RWPE2 (cell line): ENCODE measurements around the gene PPHLN1.

ENCODE experiments used
- ATAC-seq: fragments of 200-7000 bp; cut with Tn5 transposase; 3 replicates; pipeline ENCODE4 v1.9.1; 2021; ENCODE audit warnings: low read depth
- DNase-seq: peaks from one replicate; pipeline ENCODE4 v3.0.0-alpha.2; 2020; ENCODE audit warnings: low spot score
- H3K27ac ChIP-seq: fragments of 450-650 bp; 2 replicates; pipeline ENCODE4 v1.5.1; 2017; ENCODE audit warnings: mild to moderate bottlenecking; ENCODE audit not compliant: poor library complexity, severe bottlenecking
- H3K27me3 ChIP-seq: fragments of 250-450 bp; sonication (Bioruptor Pico); 2 replicates; pipeline ENCODE4 v1.5.1; 2021; ENCODE audit warnings: mild to moderate bottlenecking, moderate library complexity; ENCODE audit not compliant: insufficient read depth, poor library complexity, severe bottlenecking
- H3K36me3 ChIP-seq: fragments of 250-450 bp; sonication (Bioruptor Pico); 2 replicates; pipeline ENCODE4 v1.5.1; 2020; ENCODE audit warnings: low read depth, mild to moderate bottlenecking, moderate library complexity
- H3K4me1 ChIP-seq: fragments of 250-450 bp; sonication (Bioruptor Pico); 2 replicates; pipeline ENCODE4 v1.5.1; 2021; ENCODE audit warnings: mild to moderate bottlenecking, moderate library complexity; ENCODE audit not compliant: insufficient read depth, poor library complexity, severe bottlenecking
- H3K4me3 ChIP-seq: fragments of 250-450 bp; sonication (Bioruptor Pico); 2 replicates; pipeline ENCODE4 v1.5.1; 2021; ENCODE audit warnings: mild to moderate bottlenecking, moderate library complexity; ENCODE audit not compliant: severe bottlenecking
- H3K9me3 ChIP-seq: fragments of 250-450 bp; sonication (Bioruptor Pico); 2 replicates; pipeline ENCODE4 v1.5.1; 2021; ENCODE audit warnings: mild to moderate bottlenecking, moderate library complexity; ENCODE audit not compliant: severe bottlenecking
- CTCF ChIP-seq: fragments of 450-650 bp; IDR thresholded peaks from one replicate; pipeline ENCODE4 v1.5.1; 2017; ENCODE audit warnings: mild to moderate bottlenecking, moderate library complexity; ENCODE audit not compliant: poor library complexity, severe bottlenecking

Gene PPHLN1

DNA sequence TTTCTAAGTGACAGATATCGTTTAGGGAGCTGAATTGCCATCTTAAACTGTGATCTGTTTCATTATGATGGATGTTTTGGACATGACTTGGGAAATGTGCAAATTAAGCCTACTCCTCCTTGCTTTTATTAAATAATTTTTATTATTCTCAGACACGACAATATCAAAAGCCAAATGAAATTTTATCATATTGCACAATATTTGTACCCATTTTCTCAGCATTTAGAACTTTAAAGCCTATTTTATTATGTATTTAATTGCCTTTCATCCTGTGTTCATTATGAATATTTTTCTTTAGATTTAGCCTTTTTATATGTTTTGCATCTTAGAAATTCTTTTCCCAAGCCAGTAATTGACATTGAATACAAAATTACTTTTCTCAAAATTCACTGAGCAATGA, 102.9 kb downstream of the PPHLN1 start:
- Histone ChIP-seq H3K27me3 (no peaks in the 10 kb centered on the region), H3K9me3 (no peaks in the 10 kb centered on the region), H3K4me3 (no peak overlapping the region), H3K36me3 (peaks cover 16% of the 10 kb centered on the region), H3K4me1 (peaks cover 14% of the 10 kb centered on the region), H3K27ac (no peak overlapping the region)
- no peak for DNase-seq
- TF ChIP-seq CTCF, result no peak
- ATAC-seq, result no peak

DNA sequence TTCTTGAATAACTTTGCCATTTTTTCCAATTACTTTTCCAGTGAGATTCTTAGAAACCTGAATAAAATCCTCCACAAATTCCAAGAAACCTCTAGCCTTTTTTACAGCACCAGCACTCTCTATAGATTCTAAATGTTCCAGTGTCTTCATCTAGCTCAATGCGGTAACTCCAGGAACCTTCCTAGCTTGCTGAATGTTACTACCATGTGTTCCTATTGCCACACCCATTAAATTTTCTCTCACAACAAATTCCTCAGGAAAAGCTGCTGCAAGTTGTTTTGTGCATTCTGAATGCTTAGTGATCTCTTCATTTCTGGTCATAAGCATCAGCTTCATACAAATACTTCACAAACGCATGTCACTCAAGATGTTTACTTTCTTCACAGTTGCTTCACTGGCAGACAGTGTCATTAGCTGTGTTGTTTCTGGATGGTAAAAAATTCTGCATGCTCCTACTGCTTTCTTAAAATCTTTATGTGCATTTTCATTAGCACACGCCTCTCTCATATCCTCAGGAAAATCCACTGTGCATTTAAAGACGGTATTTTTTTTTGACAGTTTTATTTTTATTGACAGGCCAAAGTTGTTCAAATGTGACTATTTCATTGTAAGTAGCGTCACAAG, 106.7 kb downstream of the PPHLN1 start:
- Histone ChIP-seq H3K27ac (no peak overlapping the region), H3K27me3 (no peaks in the 10 kb centered on the region), H3K9me3 (no peaks in the 10 kb centered on the region), H3K36me3 (peaks cover 16% of the 10 kb centered on the region), H3K4me3 (no peak overlapping the region), H3K4me1 (no peaks in the 10 kb centered on the region)
- ATAC-seq (no peak), DNase-seq (no peak)
- TF ChIP-seq CTCF, result no peak

DNA sequence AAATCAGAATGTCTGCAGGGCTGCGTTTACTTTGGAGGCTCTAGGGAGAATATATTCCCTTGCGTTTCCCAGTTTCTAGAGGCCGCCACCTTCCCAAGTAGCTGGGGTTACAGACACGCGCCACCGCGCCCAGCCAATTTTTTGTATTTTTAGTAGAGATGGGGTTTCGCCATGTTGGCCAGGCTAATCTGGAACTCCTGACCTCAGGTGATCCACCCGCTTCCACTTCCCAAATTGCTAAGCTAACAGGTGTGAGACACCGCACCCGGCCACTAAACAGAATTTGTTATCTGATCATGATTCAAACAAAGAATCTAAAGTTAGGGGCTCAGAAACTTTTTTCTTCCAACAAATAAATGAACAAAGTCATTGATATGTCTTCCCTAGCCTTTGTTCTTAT, 114.6 kb downstream of the PPHLN1 start:
- no peak overlapping the region for H3K4me3 ChIP-seq
- H3K36me3 ChIP-seq, result peaks cover 28% of the 10 kb centered on the region
- no peaks in the 10 kb centered on the region for H3K9me3 ChIP-seq
- no peaks in the 10 kb centered on the region for H3K27me3 ChIP-seq
- no peak for DNase-seq
- ATAC-seq, result no peak
- no peaks in the 10 kb centered on the region for H3K4me1 ChIP-seq
- TF ChIP-seq CTCF, result no peak
- H3K27ac ChIP-seq, result no peak overlapping the region

DNA sequence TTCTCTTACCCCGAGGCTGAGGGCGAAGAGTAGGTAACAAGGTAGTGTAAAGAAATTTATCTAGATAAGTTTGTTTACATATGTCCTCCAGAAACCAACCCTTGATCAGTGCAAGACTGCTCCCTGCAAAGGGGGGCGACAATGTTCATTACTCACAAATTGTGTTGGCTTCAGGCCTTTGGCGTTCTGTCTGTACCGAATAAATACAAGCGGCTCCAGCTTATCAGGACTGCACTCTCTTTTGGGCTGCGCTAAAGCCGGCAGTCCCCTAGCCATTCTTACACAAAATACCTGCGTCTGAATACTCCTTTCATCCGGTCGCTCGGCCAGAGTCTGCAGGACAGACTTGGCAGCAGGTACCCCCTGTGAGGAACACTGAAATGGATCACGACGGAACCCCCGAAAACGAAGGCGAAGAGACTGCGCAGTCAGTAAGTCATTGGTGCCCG, 116.4 kb downstream of the PPHLN1 start:
- Histone ChIP-seq H3K27ac (no peak overlapping the region), H3K36me3 (peaks cover 38% of the 10 kb centered on the region), H3K4me3 (no peak overlapping the region), H3K27me3 (no peaks in the 10 kb centered on the region), H3K4me1 (no peaks in the 10 kb centered on the region), H3K9me3 (no peaks in the 10 kb centered on the region)
- DNase-seq, result no peak
- no peak for ATAC-seq
- no peak for TF ChIP-seq CTCF

DNA sequence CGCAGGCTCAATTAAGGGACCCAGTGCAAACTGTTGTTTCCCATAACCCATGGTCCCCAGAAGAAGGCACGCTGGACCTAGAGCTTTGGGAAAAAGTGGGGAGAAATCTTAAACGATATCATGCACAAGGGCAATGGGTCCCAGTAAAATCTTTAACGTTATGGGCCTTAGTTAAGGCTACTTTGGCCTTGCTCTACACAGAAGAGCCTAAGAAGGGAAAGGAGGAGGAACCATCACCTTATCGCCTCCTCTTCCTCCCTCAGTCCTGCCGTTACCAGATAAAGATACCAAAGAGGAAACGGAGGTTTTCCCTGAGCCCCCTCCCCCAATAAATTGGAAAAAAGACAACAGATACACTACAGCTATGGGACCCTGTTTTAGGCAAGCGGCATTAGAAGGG, 116.9 kb downstream of the PPHLN1 start:
- no peak overlapping the region for H3K27ac ChIP-seq
- no peaks in the 10 kb centered on the region for H3K4me1 ChIP-seq
- no peaks in the 10 kb centered on the region for H3K9me3 ChIP-seq
- H3K27me3 ChIP-seq, result no peaks in the 10 kb centered on the region
- H3K36me3 ChIP-seq, result peaks cover 43% of the 10 kb centered on the region
- ATAC-seq, result no peak
- no peak for TF ChIP-seq CTCF
- DNase-seq, result no peak
- H3K4me3 ChIP-seq, result no peak overlapping the region
